ENCODE data around the gene PPIL6. TPM values are rescaled to one million over a fixed set of nuclear protein-coding genes. Genes with fewer than 3 reads are reported as not detected.

The PPIL6 gene
- total RNA-seq, 1 experiment from 2014 or later, result 0.61 TPM

- no peak for TF ChIP-seq PREB (CRISPR knock-in tag; IDR thresholded peaks at IDR 0.05; ENCODE audit: borderline replicate concordance)
- TF ChIP-seq, protein P1, sequence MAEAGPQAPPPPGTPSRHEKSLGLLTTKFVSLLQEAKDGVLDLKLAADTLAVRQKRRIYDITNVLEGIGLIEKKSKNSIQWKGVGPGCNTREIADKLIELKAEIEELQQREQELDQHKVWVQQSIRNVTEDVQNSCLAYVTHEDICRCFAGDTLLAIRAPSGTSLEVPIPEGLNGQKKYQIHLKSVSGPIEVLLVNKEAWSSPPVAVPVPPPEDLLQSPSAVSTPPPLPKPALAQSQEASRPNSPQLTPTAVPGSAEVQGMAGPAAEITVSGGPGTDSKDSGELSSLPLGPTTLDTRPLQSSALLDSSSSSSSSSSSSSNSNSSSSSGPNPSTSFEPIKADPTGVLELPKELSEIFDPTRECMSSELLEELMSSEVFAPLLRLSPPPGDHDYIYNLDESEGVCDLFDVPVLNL (CRISPR knock-in tag; IDR thresholded peaks at IDR 0.05; ENCODE audit: borderline replicate concordance, low read depth), result no peak
- TF ChIP-seq ZNF263 (CRISPR knock-in tag; IDR thresholded peaks at IDR 0.05; ENCODE audit: low read depth), result no peak
These were observed 11.4 kb downstream of the PPIL6 start (continued) for GRCh38 chr6:109428889-109429477.

GRCh38 chr6:109424946-109425345 is 15.5 kb downstream of the PPIL6 start:
- ChIA-PET POLR2A (no interaction called here), CTCF (no interaction called here)
- Mint-ChIP-seq H3K27me3 (ENCODE audit: low read depth) (no peaks in the 10 kb centered on the region), H3K36me3 (no peaks in the 10 kb centered on the region), H3K9me3 (no peaks in the 10 kb centered on the region), H3K4me1 (no peaks in the 10 kb centered on the region), H3K27ac (no peak overlapping the region), H3K4me3 (no peak overlapping the region)
- ATAC-seq (no peak), DNase-seq (ENCODE audit: low spot score) (no peak)
- TF ChIP-seq NFATC4 (CRISPR knock-in tag; IDR thresholded peaks at IDR 0.05) (no peak), GRHL2 (CRISPR knock-in tag; IDR thresholded peaks at IDR 0.05; ENCODE audit: insufficient replicate concordance, severe bottlenecking) (no peak), RELA (CRISPR knock-in tag; IDR thresholded peaks at IDR 0.05; ENCODE audit: borderline replicate concordance) (no peak), CBFB (CRISPR knock-in tag; IDR thresholded peaks at IDR 0.05; ENCODE audit: low read depth) (no peak), SMAD4 (CRISPR knock-in tag; IDR thresholded peaks at IDR 0.05) (no peak), PRRX2 (CRISPR knock-in tag; IDR thresholded peaks at IDR 0.05) (no peak), ETV6 (CRISPR knock-in tag; IDR thresholded peaks at IDR 0.05) (no peak), AR (CRISPR knock-in tag; IDR thresholded peaks at IDR 0.05) (no peak), ZNF232 (CRISPR knock-in tag; IDR thresholded peaks at IDR 0.05) (no peak), ATF6 (CRISPR knock-in tag; IDR thresholded peaks at IDR 0.05) (no peak), PREB (CRISPR knock-in tag; IDR thresholded peaks at IDR 0.05; ENCODE audit: borderline replicate concordance) (no peak), PRDM15 (CRISPR knock-in tag; IDR thresholded peaks at IDR 0.05) (no peak), EMX1 (CRISPR knock-in tag; IDR thresholded peaks at IDR 0.05) (no peak), ZNF121 (CRISPR knock-in tag; IDR thresholded peaks at IDR 0.05) (no peak)
- TF ChIP-seq, protein P2, sequence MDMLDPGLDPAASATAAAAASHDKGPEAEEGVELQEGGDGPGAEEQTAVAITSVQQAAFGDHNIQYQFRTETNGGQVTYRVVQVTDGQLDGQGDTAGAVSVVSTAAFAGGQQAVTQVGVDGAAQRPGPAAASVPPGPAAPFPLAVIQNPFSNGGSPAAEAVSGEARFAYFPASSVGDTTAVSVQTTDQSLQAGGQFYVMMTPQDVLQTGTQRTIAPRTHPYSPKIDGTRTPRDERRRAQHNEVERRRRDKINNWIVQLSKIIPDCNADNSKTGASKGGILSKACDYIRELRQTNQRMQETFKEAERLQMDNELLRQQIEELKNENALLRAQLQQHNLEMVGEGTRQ (CRISPR knock-in tag; IDR thresholded peaks at IDR 0.05), result no peak
- TF ChIP-seq, protein P3, sequence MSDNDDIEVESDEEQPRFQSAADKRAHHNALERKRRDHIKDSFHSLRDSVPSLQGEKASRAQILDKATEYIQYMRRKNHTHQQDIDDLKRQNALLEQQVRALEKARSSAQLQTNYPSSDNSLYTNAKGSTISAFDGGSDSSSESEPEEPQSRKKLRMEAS (CRISPR knock-in tag; IDR thresholded peaks at IDR 0.05), result no peak
